ENCODE data around the gene JOSD2. TPM values are rescaled to one million over a fixed set of nuclear protein-coding genes. Genes with fewer than 3 reads are reported as not detected.

JOSD2 gene
- total RNA-seq: 10 to 100 TPM; 33.4 to 41.2 (median 37.2) TPM
- long read RNA-seq, donor 1, transcript JOSD2-204 (5 exons, 996 nt): major isoform, 18 of 27 reads
- long read RNA-seq, donor 1, partial matches to known transcripts: 3 of 27 reads
- long read RNA-seq, donor 1, other reads (novel, unspliced or antisense): 2 of 27 reads
- long read RNA-seq, donor 2, transcript JOSD2-204 (5 exons, 996 nt): major isoform, 14 of 20 reads
- long read RNA-seq, donor 2, partial matches to known transcripts: 1 of 20 reads
- long read RNA-seq, donor 2, other reads (novel, unspliced or antisense): 1 of 20 reads

GRCh38 chr19:50511069-50511822 is at the start of gene JOSD2:
Gene JOSD2 (minus strand): TSS chr19:50511191. CDS start chr19:50510431, 760 bp downstream.
- intact Hi-C loops (cut with DNase I, micrococcal nuclease): no loop called here
- DNase-seq: peak; percentile 98 to 99 (median 99)
- Histone ChIP-seq H3K4me3 (peak within 1 kb of the TSS; percentile 36), H3K4me1 (ENCODE audit: low read depth) (peaks cover 5% of the 10 kb centered on the region), H3K9me3 (no peaks in the 10 kb centered on the region), H3K36me3 (ENCODE audit: low read depth) (peaks cover 3% of the 10 kb centered on the region)
- peak; percentile 95 for ATAC-seq
- TF ChIP-seq, protein P1, sequence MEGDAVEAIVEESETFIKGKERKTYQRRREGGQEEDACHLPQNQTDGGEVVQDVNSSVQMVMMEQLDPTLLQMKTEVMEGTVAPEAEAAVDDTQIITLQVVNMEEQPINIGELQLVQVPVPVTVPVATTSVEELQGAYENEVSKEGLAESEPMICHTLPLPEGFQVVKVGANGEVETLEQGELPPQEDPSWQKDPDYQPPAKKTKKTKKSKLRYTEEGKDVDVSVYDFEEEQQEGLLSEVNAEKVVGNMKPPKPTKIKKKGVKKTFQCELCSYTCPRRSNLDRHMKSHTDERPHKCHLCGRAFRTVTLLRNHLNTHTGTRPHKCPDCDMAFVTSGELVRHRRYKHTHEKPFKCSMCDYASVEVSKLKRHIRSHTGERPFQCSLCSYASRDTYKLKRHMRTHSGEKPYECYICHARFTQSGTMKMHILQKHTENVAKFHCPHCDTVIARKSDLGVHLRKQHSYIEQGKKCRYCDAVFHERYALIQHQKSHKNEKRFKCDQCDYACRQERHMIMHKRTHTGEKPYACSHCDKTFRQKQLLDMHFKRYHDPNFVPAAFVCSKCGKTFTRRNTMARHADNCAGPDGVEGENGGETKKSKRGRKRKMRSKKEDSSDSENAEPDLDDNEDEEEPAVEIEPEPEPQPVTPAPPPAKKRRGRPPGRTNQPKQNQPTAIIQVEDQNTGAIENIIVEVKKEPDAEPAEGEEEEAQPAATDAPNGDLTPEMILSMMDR (IDR thresholded peaks at IDR 0.05): no peak

DNA sequence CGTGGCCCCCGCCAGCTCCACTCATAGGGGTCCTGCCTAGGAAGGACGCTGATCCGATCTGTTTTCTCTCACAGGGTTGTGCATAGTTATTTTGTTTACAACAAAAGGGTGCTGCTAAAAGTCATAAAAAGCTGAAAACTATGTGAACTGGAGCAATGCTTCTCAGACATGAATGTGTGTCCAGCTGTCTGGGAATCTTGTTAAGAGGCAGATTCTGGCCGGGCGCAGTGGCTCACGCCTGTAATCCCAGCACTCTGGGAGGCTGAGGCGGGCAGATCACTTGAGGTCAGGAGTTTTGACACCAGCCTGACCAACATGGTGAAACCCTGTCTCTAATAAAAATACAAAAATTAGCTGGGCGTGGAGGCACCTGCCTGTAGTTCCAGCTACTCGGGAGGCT is 48.6 kb upstream of the JOSD2 start:
- ATAC-seq (no peak), DNase-seq (no peak)
- H3K36me3 ChIP-seq (ENCODE audit: low read depth): no peaks in the 10 kb centered on the region
- TF ChIP-seq, protein P1 (IDR thresholded peaks at IDR 0.05): no peak
- H3K4me1 ChIP-seq (ENCODE audit: low read depth): peaks cover 8% of the 10 kb centered on the region
- intact Hi-C loops (cut with DNase I, micrococcal nuclease): no loop called here
- H3K9me3 ChIP-seq: no peaks in the 10 kb centered on the region
- no peak overlapping the region for H3K4me3 ChIP-seq

- DNase-seq (no peak), ATAC-seq (no peak)
- TF ChIP-seq, protein P1 (IDR thresholded peaks at IDR 0.05): no peak
- Histone ChIP-seq H3K4me3 (no peak overlapping the region), H3K4me1 (ENCODE audit: low read depth) (peaks cover 8% of the 10 kb centered on the region), H3K36me3 (ENCODE audit: low read depth) (no peaks in the 10 kb centered on the region), H3K9me3 (no peaks in the 10 kb centered on the region)
- intact Hi-C loops (cut with DNase I, micrococcal nuclease): no loop called here
Measured at GRCh38 chr19:50558449-50558848, 47.5 kb upstream of the JOSD2 start.

DNA sequence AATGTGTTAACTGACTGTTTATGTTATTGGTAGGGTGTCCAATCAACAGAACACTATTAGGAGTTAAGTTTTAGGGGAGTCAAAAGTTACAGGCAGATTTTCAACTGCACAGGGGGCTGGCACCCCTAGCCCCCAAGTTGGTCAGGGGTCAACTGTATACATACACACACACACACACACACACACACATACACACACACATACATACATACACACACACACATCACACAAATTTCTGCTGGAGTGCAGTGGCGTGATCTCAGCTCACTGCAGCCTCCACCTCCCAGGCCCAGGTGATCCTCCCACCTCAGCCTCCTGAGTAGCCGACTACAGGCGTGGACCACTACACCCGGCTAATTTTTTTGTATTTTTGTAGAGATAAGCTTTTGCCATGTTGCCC is 47.0 kb upstream of the JOSD2 start:
- Histone ChIP-seq H3K36me3 (ENCODE audit: low read depth) (no peaks in the 10 kb centered on the region), H3K9me3 (no peaks in the 10 kb centered on the region), H3K4me1 (ENCODE audit: low read depth) (peaks cover 8% of the 10 kb centered on the region), H3K4me3 (no peak overlapping the region)
- no peak for DNase-seq
- TF ChIP-seq, protein P1 (IDR thresholded peaks at IDR 0.05): no peak
- no peak for ATAC-seq
- intact Hi-C loops (cut with DNase I, micrococcal nuclease): no loop called here

GRCh38 chr19:50557009-50557613 is 46.1 kb upstream of the JOSD2 start:
- no peak overlapping the region for H3K4me3 ChIP-seq
- DNase-seq: no peak
- H3K9me3 ChIP-seq: no peaks in the 10 kb centered on the region
- TF ChIP-seq, protein P1 (IDR thresholded peaks at IDR 0.05): no peak
- H3K4me1 ChIP-seq (ENCODE audit: low read depth): peaks cover 8% of the 10 kb centered on the region
- ATAC-seq: no peak
- intact Hi-C loops (cut with DNase I, micrococcal nuclease): no loop called here
- no peaks in the 10 kb centered on the region for H3K36me3 ChIP-seq (ENCODE audit: low read depth)

Measured in mucosa of descending colon (tissue), 3 donors.